Ascending aorta (tissue), 2 donors: ENCODE results near the gene CAMK2A. TPM values are rescaled to one million over a fixed set of nuclear protein-coding genes. Genes with fewer than 3 reads are reported as not detected.

ENCODE experiments used
- DNase-seq, 2 donors: peaks; one replicate each; pipeline ENCODE4 v3.0.0-alpha.2; 2019; ENCODE audit warnings: low spot score in 2 of 2
- H3K27ac ChIP-seq, 2 donors: fragments of 200-600 bp; sonication (generic); one replicate each; pipeline ENCODE4 v1.5.1; 2016 to 2017; ENCODE audit warnings: mild to moderate bottlenecking in 1 of 2
- H3K27me3 ChIP-seq: fragments of 200-600 bp; sonication (generic); one replicate; pipeline ENCODE4 v1.5.1; 2017
- H3K36me3 ChIP-seq, 2 donors: fragments of 200-600 bp; sonication (generic); one replicate each; pipeline ENCODE4 v1.5.1; 2016
- H3K4me1 ChIP-seq, 2 donors: fragments of 200-600 bp; sonication (generic); one replicate each; pipeline ENCODE4 v1.5.1; 2016 to 2017; ENCODE audit warnings: mild to moderate bottlenecking in 1 of 2
- H3K4me3 ChIP-seq, 2 donors: fragments of 200-600 bp; sonication (generic); one replicate each; pipeline ENCODE4 v1.5.1; 2016 to 2017; ENCODE audit warnings: mild to moderate bottlenecking in 1 of 2
- H3K9me3 ChIP-seq, 2 donors: fragments of 200-600 bp; sonication (generic); one replicate each; pipeline ENCODE4 v1.5.1; 2016
- intact Hi-C: fragments of 100-400 bp; cut with DNase I; formaldehyde crosslinking; loops from one replicate; pipeline ENCODE4 v1.15.1; 2023
- total RNA-seq: library from RNA; depleted of rRNA; stranded (reverse); fragments of >200 nt; gene quantifications from one replicate; pipeline ENCODE4 v1.1.0, GENCODE V29; 2016
- TF ChIP-seq, protein P1 (sequence below), 3 experiments: fragments of 200-600 bp in 2 of 3; fragments of 450-650 bp in 1 of 3; sonication (generic) in 2 of 3; IDR thresholded peaks; one replicate each; pipeline ENCODE4 v1.5.1; 2016 to 2019; ENCODE audit warnings: antibody characterized with exemption in 3 of 3, mild to moderate bottlenecking in 1 of 3, moderate library complexity in 1 of 3

Gene CAMK2A
- total RNA-seq, 1 donor from 2014 or later, result not detected

DNA sequence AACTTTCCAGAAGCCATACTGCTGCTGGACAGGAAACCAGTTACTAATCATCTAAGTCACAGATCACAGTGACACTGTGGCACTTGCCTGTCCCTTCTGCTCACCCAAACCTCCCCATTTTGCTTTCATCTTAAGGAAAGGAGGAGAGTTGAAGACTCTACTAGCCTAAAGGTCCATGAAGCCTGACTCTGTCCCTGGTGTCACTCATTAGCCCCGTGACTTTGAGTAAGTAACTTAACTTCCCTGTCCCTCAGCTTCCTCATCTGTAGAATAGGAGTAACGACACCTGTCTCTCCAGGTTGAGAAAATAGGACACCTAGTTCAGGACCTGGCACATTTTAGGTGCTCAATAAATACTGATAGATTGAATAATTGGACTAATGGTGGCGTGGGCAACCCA, 100.2 kb downstream of the CAMK2A start:
- no peak overlapping the region for H3K27ac ChIP-seq
- no peak overlapping the region for H3K4me3 ChIP-seq
- TF ChIP-seq, protein P1, sequence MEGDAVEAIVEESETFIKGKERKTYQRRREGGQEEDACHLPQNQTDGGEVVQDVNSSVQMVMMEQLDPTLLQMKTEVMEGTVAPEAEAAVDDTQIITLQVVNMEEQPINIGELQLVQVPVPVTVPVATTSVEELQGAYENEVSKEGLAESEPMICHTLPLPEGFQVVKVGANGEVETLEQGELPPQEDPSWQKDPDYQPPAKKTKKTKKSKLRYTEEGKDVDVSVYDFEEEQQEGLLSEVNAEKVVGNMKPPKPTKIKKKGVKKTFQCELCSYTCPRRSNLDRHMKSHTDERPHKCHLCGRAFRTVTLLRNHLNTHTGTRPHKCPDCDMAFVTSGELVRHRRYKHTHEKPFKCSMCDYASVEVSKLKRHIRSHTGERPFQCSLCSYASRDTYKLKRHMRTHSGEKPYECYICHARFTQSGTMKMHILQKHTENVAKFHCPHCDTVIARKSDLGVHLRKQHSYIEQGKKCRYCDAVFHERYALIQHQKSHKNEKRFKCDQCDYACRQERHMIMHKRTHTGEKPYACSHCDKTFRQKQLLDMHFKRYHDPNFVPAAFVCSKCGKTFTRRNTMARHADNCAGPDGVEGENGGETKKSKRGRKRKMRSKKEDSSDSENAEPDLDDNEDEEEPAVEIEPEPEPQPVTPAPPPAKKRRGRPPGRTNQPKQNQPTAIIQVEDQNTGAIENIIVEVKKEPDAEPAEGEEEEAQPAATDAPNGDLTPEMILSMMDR (IDR thresholded peaks at IDR 0.05), result no peak
- no peaks in the 10 kb centered on the region for H3K9me3 ChIP-seq
- intact Hi-C loops, result no loop called here
- no peaks in the 10 kb centered on the region for H3K36me3 ChIP-seq
- DNase-seq, result no peak
- H3K27me3 ChIP-seq, result no peaks in the 10 kb centered on the region
- peaks cover 0 to 5% of the 10 kb centered on the region in 2 donors for H3K4me1 ChIP-seq

DNA sequence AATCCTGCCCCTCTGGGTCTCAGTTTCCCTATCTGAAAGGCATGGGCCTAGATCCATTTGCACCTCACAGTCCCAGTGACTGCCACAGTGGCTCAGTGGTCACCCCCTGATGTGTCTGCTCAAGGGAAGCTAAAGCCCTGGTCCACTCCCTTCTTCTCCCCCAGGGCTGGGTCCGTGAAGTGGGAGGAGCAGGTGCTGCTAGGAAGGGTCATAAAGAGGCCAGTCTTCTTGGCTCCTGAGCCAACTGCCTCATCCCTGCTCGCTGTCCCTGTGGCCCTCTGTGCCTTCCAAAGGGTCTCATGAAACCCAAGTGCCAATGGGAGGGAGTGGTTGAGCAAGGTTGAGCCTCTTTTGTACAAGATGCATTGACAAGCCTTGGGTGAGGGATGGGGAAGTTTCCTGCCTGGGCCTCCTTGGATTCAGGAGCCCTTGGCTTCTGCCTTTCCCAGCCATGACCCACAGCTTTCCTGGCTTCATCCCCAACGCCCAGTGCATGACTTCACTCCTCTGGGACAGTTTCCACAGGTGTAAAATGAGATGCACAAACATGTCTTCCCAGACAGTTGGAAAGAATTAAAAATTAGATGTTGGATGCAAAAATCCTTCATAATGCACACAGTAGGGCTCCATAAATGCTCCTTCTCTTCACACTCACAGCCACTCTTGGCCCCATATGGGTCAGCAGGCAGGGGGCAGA, 101.3 kb downstream of the CAMK2A start:
- TF ChIP-seq, protein P1 (IDR thresholded peaks at IDR 0.05), result no peak
- DNase-seq, result no peak
- no peak overlapping the region for H3K27ac ChIP-seq
- peaks cover 0 to 5% of the 10 kb centered on the region in 2 donors for H3K4me1 ChIP-seq
- no peaks in the 10 kb centered on the region for H3K36me3 ChIP-seq
- intact Hi-C loops, result no loop called here
- no peak overlapping the region for H3K4me3 ChIP-seq
- H3K27me3 ChIP-seq, result no peaks in the 10 kb centered on the region
- H3K9me3 ChIP-seq, result no peaks in the 10 kb centered on the region

DNA sequence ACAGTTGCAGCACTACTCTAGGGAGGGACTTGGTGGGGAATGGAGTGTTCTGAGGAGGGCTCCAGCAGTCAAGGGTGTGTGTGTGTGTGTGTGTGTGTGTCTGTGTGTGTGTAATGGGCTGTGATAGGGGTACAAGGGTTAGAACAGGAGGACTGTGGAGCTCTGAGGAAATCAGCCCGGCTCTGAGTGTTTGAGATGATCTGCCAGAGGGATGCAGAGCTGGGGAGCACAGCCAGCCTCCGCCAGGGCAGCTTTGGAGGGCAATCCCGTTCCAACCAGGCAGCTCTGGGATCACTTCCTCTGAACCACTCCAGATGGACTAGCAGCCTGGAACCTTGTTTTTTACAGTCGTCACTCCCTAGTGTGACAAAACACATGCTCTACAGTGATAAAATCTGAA, 102.7 kb downstream of the CAMK2A start:
- DNase-seq, result no peak
- Histone ChIP-seq H3K9me3 (no peaks in the 10 kb centered on the region), H3K36me3 (no peaks in the 10 kb centered on the region), H3K4me3 (no peak overlapping the region), H3K27ac (no peak overlapping the region), H3K4me1 (peaks cover 0 to 5% of the 10 kb centered on the region in 2 donors), H3K27me3 (no peaks in the 10 kb centered on the region)
- intact Hi-C loops, result no loop called here
- TF ChIP-seq, protein P1 (IDR thresholded peaks at IDR 0.05), result no peak

DNA sequence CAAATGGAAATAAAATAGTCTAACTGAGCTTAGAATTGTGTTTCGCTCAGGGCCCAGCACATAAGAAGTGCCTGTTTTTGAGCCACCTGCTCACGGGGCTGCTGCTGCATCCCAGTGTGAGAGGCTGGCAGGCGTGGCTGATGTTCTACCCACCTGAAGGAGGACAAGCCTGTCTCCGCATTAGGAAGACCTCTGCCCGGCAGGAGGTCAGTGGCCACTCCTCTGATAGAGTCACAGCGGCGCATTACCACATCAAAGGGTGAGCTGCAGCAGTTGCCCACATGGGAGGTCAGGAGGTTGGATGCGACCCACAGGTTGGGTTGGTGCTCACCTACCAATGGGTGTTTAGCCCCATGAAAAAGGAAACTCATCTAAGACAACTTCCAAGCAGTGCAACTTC, 103.4 kb downstream of the CAMK2A start:
- Histone ChIP-seq H3K27ac (no peak overlapping the region), H3K4me3 (no peak overlapping the region), H3K4me1 (peaks cover 2 to 12% of the 10 kb centered on the region in 2 donors), H3K9me3 (no peaks in the 10 kb centered on the region), H3K36me3 (no peaks in the 10 kb centered on the region), H3K27me3 (no peaks in the 10 kb centered on the region)
- intact Hi-C loops, result no loop called here
- TF ChIP-seq, protein P1 (IDR thresholded peaks at IDR 0.05), result no peak
- DNase-seq, result no peak

DNA sequence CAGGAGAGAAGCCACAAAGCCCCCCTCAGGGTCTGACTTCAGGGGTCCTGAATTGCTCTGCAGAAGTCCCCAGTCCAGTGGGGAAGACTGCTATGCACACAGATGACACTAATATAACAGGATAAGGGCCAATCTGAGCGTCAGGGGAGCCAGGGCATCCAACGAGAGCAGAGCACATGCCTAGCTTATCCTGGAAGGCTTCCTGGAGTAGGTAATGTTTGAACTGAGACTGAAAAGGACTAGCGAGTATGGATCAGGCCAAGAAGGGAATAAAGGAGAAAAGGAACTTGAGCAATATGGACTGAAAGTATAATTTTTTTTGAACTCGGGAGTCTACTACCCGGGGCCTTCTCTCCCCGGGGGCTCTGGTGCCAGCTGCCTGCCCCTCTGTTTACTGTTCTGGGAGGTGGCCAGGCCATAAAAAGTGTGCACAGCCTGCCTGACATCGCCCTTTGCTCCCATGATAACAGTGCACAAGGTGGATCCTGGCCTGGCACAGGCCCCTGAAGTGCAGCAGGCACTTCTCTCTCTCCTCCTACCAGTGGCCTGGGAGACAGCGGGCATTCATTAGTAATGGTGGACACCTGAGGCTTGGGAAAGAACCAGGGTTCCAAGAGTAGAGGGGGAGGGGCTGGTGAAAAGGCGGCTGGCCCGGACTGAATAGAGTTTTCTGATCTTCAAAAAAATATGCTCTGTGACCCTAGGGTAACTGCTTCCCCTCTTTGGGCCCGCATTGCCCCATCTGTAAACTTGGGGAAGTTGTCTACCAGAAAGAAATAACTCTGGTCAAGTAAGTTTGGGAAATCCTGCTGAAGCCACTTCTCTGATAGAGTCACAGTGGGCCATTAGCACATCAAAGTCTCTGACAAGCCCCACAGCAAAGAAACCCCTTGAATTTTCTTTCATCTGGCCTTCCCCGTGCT, 104.3 kb downstream of the CAMK2A start:
- peaks cover 5 to 20% of the 10 kb centered on the region in 2 donors for H3K4me1 ChIP-seq
- no peaks in the 10 kb centered on the region for H3K9me3 ChIP-seq
- H3K4me3 ChIP-seq, result no peak overlapping the region
- H3K27me3 ChIP-seq, result no peaks in the 10 kb centered on the region
- DNase-seq, result no peak
- intact Hi-C loops, result no loop called here
- TF ChIP-seq, protein P1 (IDR thresholded peaks at IDR 0.05), result no peak
- H3K36me3 ChIP-seq, result no peaks in the 10 kb centered on the region
- no peak overlapping the region for H3K27ac ChIP-seq
